Smooth muscle cell (in vitro differentiated cells): ENCODE data around the gene CAMK1D. TPM values are rescaled to one million over a fixed set of nuclear protein-coding genes. Genes with fewer than 3 reads are reported as not detected.

Experiments
- DNase-seq: peaks from one replicate; lab custom pipeline; 2025; ENCODE audit not compliant: unreplicated experiment; lab: John Stamatoyannopoulos, UW
- H2AFZ ChIP-seq: fragments of 200-600 bp; sonication (generic); 2 replicates; pipeline ENCODE4 v1.6.0; 2016; ENCODE audit warnings: antibody characterized with exemption, low read depth, mild to moderate bottlenecking
- H3F3A ChIP-seq: fragments of 200-600 bp; sonication (generic); 2 replicates; pipeline ENCODE4 v1.6.0; 2017; ENCODE audit warnings: antibody characterized with exemption, low read depth
- H3K27ac ChIP-seq: fragments of 200-600 bp; sonication (generic); 2 replicates; pipeline ENCODE4 v1.5.1; 2016; ENCODE audit warnings: low read depth, mild to moderate bottlenecking
- H3K27me3 ChIP-seq: fragments of 200-600 bp; sonication (generic); 2 replicates; pipeline ENCODE4 v1.6.1; 2016; ENCODE audit warnings: low read depth, mild to moderate bottlenecking
- H3K36me3 ChIP-seq: fragments of 200-600 bp; sonication (generic); 2 replicates; pipeline ENCODE4 v1.5.1; 2016; ENCODE audit warnings: low read depth
- H3K4me1 ChIP-seq: fragments of 200-600 bp; sonication (generic); 2 replicates; pipeline ENCODE4 v1.5.1; 2016; ENCODE audit warnings: low read depth
- H3K4me2 ChIP-seq: fragments of 200-600 bp; sonication (generic); 2 replicates; pipeline ENCODE4 v1.6.0; 2016; ENCODE audit warnings: mild to moderate bottlenecking
- H3K4me3 ChIP-seq: fragments of 200-600 bp; sonication (generic); 2 replicates; pipeline ENCODE4 v1.5.1; 2016; ENCODE audit warnings: mild to moderate bottlenecking
- H3K79me2 ChIP-seq: fragments of 200-600 bp; sonication (generic); 2 replicates; pipeline ENCODE4 v1.6.0; 2016; ENCODE audit warnings: low read depth, mild to moderate bottlenecking
- H3K9ac ChIP-seq: fragments of 200-600 bp; sonication (generic); 2 replicates; pipeline ENCODE4 v1.6.0; 2016; ENCODE audit warnings: low read depth
- H3K9me3 ChIP-seq: fragments of 200-600 bp; sonication (generic); replicated peaks from 2 replicates; pipeline ENCODE4 v1.5.1; 2016; ENCODE audit warnings: low read depth
- H4K20me1 ChIP-seq: fragments of 200-600 bp; sonication (generic); 2 replicates; pipeline ENCODE4 v1.6.0; 2016; ENCODE audit warnings: low read depth
- WGBS: methylation state at CpG from one replicate; pipeline ENCODE4 v1.1.7; 2016; ENCODE audit warnings: low lambda C conversion rate; 5-methylcytosine and 5-hydroxymethylcytosine counted together
- polyA plus RNA-seq: library from polyadenylated mRNA; unstranded; fragments of >200 nt; fragmentation: Nextera tagmentation; extraction: Ambion mirVana; gene quantifications from 2 replicates; pipeline ENCODE4 v1.2.1, GENCODE V29; 2016
- total RNA-seq: library from RNA; depleted of rRNA; stranded (reverse); fragments of >200 nt; gene quantifications from 2 replicates; pipeline ENCODE4 v1.2.3, GENCODE V29; 2014
- TF ChIP-seq, protein P1 (sequence below): fragments of 200-600 bp; sonication (generic); IDR thresholded peaks from 2 replicates; pipeline ENCODE4 v1.5.1; 2017; ENCODE audit warnings: borderline replicate concordance, mild to moderate bottlenecking, antibody characterized with exemption; ENCODE audit not compliant: insufficient read depth, poor library complexity, severe bottlenecking

CAMK1D gene
- total and polyA plus RNA-seq, 2 experiments from 2014 or later: 1.6 to 2.3 TPM

DNA sequence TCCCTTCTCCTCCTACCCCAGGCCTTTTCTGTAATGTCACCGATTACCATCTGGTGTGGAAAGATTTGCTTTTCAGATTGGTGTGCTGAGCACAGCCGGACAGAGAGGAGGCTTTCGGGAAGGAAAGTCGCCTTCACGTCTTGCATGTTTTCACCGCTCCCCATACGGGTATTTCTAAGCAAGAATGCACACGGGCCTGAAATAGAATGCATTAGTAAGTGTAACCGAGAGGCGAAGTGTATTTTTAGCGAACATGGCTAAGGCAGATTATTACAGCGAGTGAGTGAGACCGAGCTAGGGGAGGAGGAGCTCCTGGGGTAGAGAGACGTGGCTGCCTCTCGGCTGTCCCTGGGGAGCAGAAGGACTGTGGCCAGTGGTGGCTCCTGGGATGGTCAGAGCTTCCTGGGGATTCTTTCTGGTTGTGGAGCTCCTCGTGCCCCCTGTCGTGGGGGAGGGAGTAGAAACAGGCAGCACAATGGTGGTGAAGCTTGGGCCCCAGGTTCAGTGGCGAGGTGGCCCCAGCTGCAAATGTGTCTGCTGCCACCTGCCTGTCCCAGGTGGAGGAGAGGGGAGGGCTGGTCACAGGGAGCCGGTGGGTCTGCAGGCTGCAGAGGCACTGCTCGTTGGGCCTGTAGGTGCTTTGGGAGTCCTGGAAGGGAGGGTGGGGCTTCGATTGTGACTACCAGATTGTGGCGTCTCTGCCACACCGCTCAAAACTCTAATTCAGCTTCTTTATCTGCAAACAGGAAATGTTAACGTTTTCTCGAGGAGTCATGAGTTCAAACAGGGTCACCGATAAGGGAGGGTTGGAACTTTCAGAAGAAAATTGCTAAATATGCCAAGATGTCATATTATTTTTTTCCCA, 135.8 kb downstream of the CAMK1D start:
- peaks cover 8% of the 10 kb centered on the region for H3K4me1 ChIP-seq
- TF ChIP-seq, protein P1, sequence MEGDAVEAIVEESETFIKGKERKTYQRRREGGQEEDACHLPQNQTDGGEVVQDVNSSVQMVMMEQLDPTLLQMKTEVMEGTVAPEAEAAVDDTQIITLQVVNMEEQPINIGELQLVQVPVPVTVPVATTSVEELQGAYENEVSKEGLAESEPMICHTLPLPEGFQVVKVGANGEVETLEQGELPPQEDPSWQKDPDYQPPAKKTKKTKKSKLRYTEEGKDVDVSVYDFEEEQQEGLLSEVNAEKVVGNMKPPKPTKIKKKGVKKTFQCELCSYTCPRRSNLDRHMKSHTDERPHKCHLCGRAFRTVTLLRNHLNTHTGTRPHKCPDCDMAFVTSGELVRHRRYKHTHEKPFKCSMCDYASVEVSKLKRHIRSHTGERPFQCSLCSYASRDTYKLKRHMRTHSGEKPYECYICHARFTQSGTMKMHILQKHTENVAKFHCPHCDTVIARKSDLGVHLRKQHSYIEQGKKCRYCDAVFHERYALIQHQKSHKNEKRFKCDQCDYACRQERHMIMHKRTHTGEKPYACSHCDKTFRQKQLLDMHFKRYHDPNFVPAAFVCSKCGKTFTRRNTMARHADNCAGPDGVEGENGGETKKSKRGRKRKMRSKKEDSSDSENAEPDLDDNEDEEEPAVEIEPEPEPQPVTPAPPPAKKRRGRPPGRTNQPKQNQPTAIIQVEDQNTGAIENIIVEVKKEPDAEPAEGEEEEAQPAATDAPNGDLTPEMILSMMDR: no peak
- no peaks in the 10 kb centered on the region for H4K20me1 ChIP-seq
- no peaks in the 10 kb centered on the region for H3K36me3 ChIP-seq
- H3K27ac ChIP-seq: no peak overlapping the region
- H3K9ac ChIP-seq: no peak overlapping the region
- H3K27me3 ChIP-seq: no peaks in the 10 kb centered on the region
- no peak for DNase-seq
- no peak overlapping the region for H2AFZ ChIP-seq
- no peaks in the 10 kb centered on the region for H3K79me2 ChIP-seq
- H3K4me2 ChIP-seq: no peak overlapping the region
- H3F3A ChIP-seq: no peaks in the 10 kb centered on the region
- H3K9me3 ChIP-seq: no peaks in the 10 kb centered on the region
- 76% methylated on average over 26 of the region's 26 CpGs for WGBS
- no peak overlapping the region for H3K4me3 ChIP-seq

- H3K4me1 ChIP-seq: peaks cover 5% of the 10 kb centered on the region
- no peak overlapping the region for H3K27ac ChIP-seq
- no peak overlapping the region for H3K9ac ChIP-seq
- H4K20me1 ChIP-seq: no peaks in the 10 kb centered on the region
- no peaks in the 10 kb centered on the region for H3K36me3 ChIP-seq
- 92% methylated on average over 2 of the region's 2 CpGs for WGBS
- H3K4me3 ChIP-seq: no peak overlapping the region
- no peak overlapping the region for H2AFZ ChIP-seq
- H3K4me2 ChIP-seq: no peak overlapping the region
- no peaks in the 10 kb centered on the region for H3K79me2 ChIP-seq
- no peaks in the 10 kb centered on the region for H3K27me3 ChIP-seq
- DNase-seq: no peak
- TF ChIP-seq, protein P1: no peak
- H3F3A ChIP-seq: no peaks in the 10 kb centered on the region
- H3K9me3 ChIP-seq: no peaks in the 10 kb centered on the region
Observed at GRCh38 chr10:12487366-12487765, 138.0 kb downstream of the CAMK1D start.

DNA sequence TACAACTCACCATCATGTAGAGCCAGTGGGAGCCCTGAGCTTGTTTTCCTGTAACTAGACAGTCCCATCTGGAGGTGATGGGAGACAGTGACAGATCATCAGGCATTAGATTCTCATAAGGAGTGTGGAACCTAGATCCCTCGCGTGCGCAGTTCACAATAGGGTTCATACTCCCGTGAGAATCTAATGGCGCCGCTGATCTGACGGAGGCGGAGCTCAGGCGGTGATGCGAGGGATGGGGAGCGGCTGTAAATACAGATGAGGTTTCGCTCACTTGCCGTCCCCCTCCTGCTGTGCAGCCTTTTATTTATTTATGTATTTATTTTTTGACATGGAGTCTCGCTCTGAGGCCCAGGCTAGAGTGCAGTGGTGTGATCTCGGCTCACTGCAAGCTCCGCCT, 139.3 kb downstream of the CAMK1D start:
- no peaks in the 10 kb centered on the region for H3K4me1 ChIP-seq
- H2AFZ ChIP-seq: no peak overlapping the region
- no peaks in the 10 kb centered on the region for H3K27me3 ChIP-seq
- H4K20me1 ChIP-seq: no peaks in the 10 kb centered on the region
- no peaks in the 10 kb centered on the region for H3K79me2 ChIP-seq
- no peaks in the 10 kb centered on the region for H3K9me3 ChIP-seq
- H3K36me3 ChIP-seq: no peaks in the 10 kb centered on the region
- no peak overlapping the region for H3K4me3 ChIP-seq
- 98% methylated on average over 16 of the region's 16 CpGs for WGBS
- H3F3A ChIP-seq: no peaks in the 10 kb centered on the region
- no peak for DNase-seq
- no peak overlapping the region for H3K9ac ChIP-seq
- no peak overlapping the region for H3K4me2 ChIP-seq
- H3K27ac ChIP-seq: no peak overlapping the region
- TF ChIP-seq, protein P1: no peak

GRCh38 chr10:12489357-12489756, 140.0 kb downstream of the CAMK1D start:
- WGBS: 75% methylated on average over 8 of the region's 8 CpGs
- Histone ChIP-seq H3K79me2 (no peaks in the 10 kb centered on the region), H3K9ac (no peak overlapping the region), H3K4me2 (no peak overlapping the region), H3F3A (no peaks in the 10 kb centered on the region), H3K4me3 (no peak overlapping the region), H3K27ac (no peak overlapping the region), H3K36me3 (no peaks in the 10 kb centered on the region), H3K27me3 (no peaks in the 10 kb centered on the region), H3K9me3 (no peaks in the 10 kb centered on the region), H4K20me1 (no peaks in the 10 kb centered on the region), H2AFZ (no peak overlapping the region), H3K4me1 (no peaks in the 10 kb centered on the region)
- DNase-seq: no peak
- TF ChIP-seq, protein P1: no peak
